RPMI8226 (cell line): ENCODE measurements around the gene MAPRE3.

Experiments
- DNase-seq: peaks from one replicate; pipeline ENCODE4 v3.0.0-alpha.2; 2015

The MAPRE3 gene

DNA sequence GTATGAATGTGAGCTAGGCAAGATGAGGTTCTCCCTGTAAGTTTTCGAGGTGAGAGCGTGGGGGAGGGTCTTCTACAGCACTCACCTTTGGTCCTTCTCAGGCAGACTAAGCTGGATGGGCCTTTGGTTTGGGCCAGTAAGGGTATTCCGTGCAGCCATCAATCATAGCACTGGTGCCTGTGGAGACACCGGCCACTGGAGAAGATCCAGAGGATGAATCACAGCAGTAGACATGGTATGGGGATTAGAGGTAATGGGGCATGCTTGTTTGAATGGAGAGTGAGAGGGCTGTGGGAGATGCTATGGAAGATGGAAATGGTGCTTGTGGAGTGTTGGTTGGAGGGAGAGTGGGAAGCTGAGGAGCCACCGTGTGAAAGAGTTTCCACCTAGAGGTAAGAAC is 16.1 kb downstream of the MAPRE3 start:
- no peak for DNase-seq

DNA sequence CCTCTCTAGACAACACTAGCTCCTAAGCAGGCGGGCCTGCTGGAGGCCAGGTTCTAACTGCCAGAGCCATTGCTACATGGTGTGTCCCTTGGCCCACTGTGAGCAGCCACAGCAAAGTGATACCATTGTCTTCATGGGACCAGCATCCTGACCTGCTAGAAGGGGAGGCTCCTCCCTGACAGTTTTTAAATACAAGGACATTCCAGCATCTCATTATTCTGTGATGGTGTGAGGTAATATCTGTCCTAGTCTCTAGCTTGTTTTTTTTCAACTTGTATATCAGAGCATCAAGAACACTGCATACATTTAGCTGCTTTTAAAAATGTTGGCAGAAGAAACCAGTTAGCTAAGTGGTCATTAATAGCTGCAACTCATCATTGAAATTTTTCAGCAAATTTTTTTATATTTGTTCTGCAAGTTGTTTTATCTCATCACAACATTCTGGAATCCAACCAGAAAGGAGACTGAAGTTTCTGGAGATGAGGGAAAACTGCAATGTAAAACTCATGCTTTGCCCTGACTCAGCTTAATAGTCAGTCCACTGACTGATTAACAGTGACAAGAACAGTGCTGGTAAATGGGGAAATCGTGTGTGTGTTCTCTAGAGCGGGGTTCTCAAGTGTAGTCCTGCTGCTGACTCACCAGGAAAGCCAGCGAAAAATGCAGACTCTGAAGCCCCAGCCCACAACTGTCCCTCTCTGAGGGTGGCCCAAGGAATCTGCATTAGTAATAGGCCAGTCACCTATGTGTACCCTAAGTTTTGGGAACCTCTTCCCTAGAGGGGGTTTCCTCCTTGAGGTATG is 17.8 kb downstream of the MAPRE3 start:
- DNase-seq, result no peak

DNA sequence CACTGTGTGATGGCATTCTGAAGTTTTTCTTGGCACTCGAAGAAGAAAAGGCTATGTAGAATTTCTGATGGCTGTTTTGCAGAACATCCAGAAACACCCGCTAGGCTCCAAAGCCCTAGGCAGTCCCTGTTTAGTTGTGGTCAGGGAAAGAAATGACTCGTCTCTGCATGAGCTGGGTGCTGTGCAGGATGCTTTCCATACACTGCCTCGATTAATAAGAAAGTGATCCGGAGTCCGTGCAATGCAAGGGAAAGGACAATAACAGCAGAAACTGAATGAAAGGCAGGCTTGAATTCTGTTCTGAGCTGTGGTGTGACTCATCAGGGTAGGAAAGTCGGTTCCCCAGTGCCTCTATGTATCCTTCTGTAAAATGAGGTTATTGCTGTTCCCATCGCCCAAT is 18.7 kb downstream of the MAPRE3 start:
- no peak for DNase-seq

DNA sequence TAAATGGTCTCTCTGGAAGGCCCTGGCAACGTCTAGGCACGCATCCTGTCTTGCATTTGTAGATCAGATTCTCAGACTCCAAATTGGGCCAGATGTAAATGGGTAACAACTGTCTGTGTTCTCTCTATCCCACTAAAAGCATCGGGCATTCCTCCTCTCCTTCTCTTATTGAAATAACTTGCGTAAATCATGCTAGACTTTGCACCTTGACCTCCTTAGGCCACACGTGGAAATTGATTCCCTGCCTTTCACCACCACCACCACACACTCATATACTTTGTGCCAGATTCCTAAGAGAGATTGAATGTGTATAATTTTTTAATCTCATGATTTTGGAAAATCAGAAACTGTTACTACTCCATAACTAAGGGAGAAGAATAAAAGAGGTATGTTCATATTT is 21.3 kb downstream of the MAPRE3 start:
- DNase-seq, result no peak

DNA sequence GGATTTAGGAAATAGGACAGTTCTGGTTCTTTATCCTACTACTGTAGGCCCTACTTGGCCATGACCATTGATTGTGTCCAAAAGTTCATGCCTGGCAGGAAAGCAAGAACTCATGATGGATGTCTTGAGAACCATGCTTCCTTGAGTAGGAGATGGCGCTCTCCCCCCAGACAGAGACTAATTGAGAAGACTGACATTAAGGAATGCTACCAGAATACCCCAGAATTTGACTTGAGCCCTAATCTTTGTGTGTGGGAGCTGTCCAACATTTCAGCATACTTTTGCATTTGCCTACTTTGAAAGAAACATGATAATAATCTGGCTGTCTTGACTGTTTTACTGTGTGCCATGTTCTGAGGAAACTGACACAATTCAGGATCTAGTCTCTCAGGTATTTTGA is 23.3 kb downstream of the MAPRE3 start:
- DNase-seq, result no peak

DNA sequence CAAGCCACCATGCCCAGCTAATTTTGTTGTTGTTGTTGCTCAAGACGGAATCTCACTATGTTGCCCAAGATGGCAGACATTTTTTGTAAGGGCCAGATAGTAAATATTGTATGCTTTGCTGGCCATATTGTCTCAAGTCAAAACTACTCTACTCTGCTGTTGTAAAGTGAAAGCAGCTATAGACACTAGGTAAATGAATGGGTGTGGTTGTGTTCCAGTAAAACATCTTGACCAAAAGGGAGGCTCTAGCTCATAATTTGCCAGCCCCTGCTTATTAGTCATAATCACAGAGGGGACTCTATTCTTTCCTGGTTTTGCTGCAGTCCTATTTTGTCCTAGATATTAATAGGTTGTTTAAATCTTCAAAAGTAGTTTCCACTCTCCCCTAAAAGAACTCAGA is 24.5 kb downstream of the MAPRE3 start:
- DNase-seq, result no peak

DNA sequence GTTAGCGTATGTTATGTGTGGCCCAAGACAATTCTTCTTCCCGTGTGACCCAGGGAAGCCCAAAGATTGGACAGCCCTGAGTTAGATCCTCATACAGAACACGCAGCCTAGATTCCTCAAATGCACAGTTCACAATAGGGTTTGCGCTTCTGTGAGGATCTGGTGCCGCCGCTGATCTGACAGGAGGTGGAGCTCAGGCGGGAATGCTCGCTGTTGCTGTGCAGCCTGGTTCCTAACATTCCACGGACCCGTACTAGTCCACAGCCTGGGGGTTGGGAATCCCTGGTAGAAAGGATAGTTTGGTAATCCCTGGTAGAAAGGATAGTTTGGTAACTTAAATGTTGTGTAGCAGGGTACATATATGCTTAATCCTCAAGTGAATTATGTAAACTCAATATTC is 27.0 kb downstream of the MAPRE3 start:
- no peak for DNase-seq

DNA sequence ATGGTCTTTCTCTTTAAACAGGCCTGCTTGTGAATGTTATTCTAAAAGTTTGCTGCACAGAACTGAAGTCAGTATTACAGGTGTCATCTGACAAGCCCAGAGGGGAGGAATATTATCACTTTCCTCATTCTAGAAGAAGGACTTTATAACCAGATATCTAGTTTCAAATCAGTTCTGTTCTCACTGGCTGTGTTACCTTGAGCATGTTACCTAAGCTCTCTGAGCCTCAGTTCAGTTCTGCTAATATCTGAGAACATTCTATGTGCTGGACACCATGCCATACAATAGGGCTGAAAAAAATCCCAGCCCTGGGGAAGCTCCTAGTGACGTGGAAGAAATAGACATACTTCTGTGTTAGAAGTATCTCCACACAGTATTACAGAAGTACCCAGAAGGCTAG is 27.9 kb downstream of the MAPRE3 start:
- DNase-seq, result no peak

DNA sequence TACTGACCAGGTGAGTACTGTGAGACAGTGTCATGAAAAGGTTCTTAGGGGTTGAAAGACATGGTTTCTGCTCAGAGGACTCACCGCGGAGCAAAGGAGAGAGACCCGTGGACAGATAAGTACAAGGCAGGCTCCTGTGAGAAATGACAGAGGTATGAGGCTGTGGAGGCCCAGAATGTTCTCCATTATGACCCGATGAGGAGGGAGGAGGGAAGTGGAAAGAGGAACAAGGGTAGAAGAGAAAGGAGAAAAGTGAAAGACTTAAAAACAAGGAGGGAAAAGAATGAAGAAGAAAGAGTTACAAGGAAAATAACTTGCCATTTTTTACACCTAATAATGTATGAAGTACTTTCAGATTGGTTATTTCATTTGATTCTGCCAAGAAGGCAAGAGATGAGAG is 29.8 kb downstream of the MAPRE3 start:
- no peak for DNase-seq

DNA sequence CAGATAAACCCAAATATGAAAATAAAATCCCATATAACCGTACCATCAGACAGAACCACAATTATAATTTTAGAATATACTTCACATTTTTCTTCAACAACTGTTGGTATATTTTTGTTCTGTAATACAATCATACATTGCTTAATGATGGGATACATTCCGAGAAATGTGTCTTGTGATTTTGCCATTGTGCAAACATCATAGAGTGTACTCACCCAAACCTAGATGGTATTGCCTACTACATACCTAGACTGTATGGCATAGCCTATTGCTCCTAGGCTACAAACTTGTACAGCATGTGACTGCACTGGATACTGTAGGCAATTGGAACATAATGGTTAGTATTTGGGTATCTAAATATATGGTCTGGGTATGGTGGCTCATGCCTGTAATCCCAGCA is 30.6 kb downstream of the MAPRE3 start:
- DNase-seq, result no peak

DNA sequence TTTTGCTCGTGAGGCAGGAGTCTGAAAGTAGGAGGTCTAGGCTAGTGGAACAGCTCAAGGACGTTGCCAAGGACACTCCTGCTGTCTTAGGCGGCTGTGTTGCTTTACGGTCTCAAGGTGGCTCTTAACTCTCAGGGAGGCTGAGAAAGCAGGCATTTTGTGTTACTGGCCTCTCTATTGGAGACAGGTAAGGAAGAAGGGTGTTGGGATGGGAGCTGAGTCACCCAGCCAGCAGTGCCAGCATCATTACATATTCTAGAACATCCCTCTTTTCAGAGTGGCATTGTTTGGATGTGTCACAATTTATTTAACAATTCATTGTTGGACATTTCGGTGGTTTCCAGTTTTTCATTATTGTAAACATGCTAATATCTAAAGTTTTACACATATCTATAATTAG is 31.5 kb downstream of the MAPRE3 start:
- no peak for DNase-seq

DNA sequence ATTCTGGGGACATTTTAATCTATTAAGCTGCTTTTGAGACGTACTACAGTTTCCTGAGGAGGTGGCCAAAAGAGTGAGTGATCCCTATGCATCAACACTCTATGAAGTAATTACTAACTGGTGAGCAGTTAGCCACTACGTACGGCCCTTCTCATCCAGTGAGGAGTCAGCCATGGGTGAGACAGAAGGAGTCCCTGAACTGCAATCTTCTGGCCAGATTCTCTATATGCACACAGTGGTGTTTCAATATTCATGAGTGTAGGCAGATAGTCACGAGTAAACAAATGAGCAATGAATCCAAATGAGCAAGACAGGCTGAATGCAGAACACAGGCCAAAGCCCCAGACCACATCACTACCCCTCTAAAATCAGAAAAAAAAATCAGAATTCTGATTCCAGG is 32.6 kb downstream of the MAPRE3 start:
- no peak for DNase-seq

DNA sequence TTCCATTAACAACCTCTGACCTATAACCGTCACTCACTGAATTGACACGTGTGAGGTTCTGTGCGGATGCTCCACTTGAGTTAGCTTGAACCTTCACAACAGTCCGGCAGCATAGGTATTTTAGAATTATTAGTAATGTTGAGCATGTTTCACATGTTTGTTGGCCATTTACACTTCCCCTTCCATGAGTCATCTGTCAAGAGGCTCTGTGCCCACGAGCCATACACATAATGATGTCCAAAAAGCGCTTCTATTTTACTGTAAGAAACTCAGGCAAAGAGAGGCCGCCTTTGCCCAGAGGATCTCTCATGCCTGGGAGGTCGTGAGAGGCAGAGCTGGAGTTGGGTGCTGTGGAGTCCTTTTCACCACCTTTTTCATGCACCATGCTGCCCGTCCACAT is 33.4 kb downstream of the MAPRE3 start:
- no peak for DNase-seq

DNA sequence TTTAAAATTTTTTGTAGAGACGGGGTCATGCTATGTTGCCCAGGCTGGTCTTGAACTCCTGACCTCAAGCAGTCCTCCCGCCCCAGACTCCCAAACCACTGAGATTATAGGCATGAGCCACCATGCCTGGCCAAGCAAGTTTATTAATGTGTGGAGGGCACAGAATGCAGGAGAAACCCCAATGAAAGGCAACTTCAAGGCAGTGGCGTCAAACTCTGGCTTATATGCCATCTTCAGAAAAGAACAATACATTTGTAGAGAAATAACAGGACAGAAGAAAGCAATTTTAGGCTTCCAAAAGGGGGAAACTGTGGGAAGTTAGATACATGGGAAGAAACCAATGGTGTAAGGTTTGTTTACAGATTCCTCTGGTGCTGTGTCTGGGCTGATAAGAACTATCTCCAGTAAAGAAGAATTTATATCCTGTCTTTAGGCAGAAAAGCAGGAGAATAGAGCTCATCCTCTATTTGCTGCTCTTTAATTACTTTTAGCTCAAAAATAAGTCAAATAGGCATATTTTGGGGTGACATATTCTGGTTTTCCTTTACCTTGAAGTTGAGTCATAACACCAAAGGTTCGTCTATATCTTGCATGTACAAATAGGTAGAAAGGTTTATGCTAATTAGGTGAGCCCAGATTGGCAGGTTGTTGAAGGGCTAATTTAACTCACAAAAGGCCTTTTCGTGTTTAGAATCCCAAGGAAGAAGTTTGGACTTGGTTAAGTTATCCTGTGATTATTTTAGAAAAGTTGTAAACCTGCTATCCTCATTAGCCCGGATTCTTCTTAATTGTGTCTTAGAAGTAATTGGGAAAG is 36.4 kb downstream of the MAPRE3 start:
- no peak for DNase-seq

DNA sequence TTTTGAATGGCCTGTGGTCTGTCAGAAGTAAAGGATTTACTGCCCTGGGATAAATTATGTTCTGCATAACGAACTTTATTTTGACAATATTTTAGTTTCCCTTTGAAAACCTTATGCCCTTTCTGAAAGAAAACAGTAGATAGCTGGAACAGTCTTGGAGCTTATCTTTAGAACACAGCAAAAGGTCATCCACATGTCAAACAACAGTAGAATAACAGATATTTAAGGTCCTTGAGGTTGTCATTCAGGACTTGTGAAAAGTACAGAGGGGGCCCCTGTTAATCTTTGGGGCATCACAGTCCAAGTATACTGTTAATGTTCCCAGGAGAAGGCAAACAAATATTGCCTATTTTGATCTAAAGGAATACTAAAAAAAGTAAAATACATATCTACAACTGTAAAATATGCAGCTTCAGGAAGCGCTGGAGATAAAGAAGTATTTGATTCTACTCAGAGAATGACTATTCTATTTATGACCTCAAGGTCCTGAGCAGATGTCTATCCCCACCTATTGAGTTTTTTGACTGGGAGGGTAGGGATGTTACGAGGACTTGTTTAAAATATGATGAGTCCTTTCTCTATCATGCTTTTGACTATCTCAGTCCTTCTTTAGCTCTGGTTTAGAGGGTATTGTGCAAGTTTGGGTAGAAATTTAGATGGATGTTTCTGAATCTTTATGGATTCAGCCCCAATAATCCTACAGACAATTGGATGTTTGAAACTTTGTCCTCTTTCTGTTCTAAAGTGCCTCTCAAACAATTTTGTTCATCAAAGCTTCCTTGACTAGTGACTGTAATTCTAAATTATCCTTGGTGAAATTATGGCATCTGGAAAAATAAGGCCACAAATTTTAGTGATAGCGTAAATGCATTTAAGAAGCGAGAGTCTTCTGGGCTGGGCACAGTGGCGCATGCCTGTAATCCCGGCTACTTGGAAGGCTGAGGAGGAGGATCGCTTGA is 37.3 kb downstream of the MAPRE3 start:
- DNase-seq, result no peak

DNA sequence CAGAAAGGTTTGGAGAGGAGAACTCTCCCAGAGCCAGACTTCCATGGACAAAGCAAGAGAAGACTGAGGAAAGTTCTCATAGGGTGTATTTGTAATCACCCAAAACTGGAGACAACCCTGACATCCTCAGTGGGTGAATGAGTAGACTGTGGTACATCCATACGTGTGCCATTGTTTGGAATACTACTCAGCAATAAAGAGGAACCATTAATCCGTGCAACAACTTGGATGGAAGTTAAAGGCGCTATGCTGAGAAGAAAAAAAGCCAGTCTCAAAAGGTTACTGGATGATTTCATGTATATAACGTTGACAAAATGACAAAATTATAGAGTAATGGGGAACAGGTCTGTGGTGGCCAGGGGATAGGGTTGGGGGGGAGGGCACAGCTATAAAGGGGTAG is 38.2 kb downstream of the MAPRE3 start:
- no peak for DNase-seq

DNA sequence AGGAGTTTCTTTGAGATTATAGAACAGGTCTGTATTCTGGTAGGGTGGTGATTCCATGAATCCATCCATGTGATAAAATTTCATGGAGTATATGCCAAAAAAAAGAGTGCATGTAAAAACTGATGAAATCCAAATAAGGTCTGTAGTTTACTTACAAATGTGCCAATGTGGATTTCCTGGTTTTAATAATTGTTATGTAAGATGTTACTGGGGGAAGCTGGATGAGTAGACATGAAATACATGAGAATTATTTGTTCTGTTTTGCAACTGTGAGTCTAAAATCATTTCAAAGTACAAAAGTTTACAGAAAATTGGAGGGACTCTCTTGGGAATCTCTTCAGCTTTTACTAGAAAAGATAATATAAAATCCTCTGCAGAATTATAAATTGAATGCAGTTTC is 38.6 kb downstream of the MAPRE3 start:
- DNase-seq, result no peak

DNA sequence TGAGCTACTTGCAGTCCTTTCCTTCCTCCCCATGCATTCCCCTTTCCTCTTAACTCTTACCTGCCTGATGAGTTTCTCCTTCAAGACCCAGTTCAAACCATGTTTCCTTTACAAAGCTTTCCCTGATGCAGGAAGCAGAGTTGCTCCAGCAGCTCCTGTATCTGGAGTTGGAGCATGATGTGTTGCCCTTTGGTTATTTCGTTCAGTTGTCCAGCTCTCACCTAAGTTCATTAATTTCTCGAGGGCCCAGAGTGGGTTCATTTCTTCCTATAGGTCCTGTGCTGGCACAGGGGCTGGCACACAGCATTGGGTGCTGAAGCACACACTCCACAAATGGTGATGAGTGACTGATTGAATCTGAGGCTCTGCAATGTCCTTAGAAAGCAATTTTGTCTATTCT is 39.3 kb downstream of the MAPRE3 start:
- no peak for DNase-seq

DNA sequence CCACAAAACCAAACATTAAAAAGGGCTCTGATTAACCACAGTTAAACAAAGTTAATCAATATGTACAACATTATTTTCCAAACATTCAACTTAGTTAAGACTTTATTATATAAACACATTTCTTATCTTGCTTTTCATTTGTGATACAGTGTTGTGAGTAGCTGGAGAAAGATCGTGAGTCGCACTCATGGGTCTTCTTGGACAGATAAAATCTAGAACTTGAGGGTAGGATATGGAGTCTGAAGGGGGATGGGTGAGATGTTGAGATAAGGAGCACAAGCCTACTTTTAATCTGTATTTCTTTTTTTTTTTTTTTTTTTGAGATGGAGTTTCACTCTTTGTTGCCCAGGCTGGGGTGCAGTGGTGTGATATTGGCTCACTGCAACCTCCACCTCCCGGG is 39.7 kb downstream of the MAPRE3 start:
- DNase-seq, result no peak

DNA sequence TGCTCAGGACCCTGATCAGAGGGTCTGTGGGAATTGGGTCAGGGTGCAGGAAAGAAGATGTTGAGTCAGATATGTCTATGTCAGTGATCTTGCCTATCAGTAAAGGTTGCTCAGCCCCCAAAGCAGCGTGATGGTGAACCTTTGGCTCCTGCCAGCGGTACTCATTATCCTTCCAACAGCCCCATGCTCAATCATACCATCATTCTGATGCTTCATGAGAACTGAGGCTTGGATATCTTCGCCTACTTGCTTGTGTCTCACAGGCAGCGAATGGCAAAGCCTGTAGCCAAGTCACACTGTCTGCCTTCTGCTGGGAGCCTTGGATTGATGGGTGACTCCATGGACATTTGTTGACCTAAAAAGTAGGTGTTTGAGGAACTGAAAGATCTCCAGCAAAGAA is 43.3 kb downstream of the MAPRE3 start:
- no peak for DNase-seq

DNA sequence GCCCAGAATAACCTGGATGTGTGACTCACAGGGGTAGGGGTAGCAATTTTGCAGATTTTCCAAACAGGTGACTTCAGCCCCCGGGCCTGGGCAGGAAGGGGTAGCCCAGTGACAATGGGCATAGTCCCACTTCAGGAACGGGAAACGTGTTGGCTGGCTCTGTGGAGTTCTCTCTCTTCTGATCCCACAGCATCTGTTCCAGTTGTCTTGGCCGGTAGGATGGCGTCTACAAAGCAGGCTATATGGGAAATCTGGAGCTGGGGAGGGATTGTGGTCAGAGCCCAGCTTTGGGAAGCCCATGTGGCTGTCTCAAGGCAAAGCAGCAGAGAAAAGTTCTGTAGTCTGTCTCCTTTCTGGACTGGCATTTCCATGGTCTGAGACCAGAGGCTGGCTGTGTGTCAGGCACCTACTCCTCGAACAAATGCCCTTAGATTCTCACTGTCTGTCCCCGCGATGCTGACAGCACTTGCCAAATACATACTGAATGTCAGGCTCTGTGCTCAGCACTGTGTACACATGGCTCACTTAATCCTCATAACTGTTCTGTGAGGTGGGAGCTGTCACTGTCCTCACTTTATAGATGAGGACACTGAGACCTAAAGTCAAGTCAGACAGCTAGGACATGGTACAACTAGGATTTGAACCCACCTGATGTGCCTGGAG is 44.5 kb downstream of the MAPRE3 start:
- DNase-seq, result no peak

DNA sequence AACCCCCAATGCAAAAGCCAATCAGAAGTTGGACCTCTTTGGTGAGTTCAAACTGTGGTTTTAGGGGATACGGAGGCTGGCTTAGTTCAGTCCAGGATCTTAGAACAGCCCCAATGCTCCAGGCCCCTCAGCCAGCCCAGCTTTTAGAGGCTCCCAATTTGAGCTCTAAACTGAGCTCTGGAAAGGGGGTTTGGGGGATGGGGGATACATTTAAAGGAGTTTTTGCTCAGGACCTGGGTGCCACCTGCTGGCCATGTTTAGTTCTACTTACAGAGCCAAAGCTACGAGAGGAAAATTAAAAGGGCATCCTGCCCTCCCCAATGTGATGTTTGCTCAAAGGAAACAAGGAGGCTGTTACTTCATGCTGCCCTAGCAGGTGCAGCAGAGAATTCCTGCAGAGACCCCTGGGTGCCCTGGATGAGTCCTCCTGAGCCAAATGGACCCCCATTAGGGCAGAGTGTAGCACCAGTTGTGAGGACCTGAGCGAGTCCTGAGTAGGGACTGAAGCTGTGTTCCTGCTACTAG is 46.4 kb downstream of the MAPRE3 start:
- peak; percentile 47 for DNase-seq

DNA sequence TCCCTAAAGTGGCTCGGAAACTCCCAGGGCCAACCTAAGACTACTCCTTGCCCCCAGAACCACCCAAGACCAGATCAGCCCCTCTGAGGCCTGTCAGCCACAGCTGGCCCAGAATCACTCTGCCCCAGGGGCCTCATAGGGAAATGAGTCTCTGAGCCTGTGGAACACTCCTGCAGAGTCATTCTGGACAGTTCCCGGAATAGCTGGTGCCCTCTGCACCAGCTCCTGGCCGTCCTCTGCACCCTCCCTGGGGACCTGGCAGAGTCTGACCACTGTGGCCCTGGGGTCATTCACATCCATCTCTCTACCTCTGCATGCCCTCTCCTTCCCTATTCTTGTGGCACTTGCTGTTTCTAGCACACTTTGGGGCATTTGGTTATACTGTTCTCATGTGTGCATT is 47.7 kb downstream of the MAPRE3 start:
- no peak for DNase-seq
